NB4 (cell line): Measurements from ENCODE around the gene MICAL3.

Experiments used
- CTCF ChIP-seq: IDR thresholded peaks from one replicate; pipeline ENCODE4 v1.5.1; 2012; ENCODE audit warnings: low read depth, low read length
- MYC ChIP-seq: IDR thresholded peaks from 2 replicates; pipeline ENCODE4 v1.6.1; 2011; ENCODE audit warnings: low read depth, low read length
- POLR2A ChIP-seq: IDR thresholded peaks from 2 replicates; pipeline ENCODE4 v1.6.1; 2011; ENCODE audit warnings: mild to moderate bottlenecking; ENCODE audit not compliant: insufficient read length; ENCODE audit errors: extremely low read depth

GRCh38 chr22:18066181-18066859 lies 42.0 kb upstream of the MICAL3 start:
- TF ChIP-seq CTCF (no peak), POLR2A (no peak), MYC (no peak)
